Left forelimb (tissue), 1 donor: Measurements from ENCODE around the gene EMC10.
A peak's percentile ranks its signal among the peaks of the same experiment; 100 is the strongest.

ENCODE experiments used
- DNase-seq: peaks from one replicate; pipeline ENCODE4 v3.0.0-alpha.2; 2018; ENCODE audit warnings: low spot score

EMC10 gene

DNA sequence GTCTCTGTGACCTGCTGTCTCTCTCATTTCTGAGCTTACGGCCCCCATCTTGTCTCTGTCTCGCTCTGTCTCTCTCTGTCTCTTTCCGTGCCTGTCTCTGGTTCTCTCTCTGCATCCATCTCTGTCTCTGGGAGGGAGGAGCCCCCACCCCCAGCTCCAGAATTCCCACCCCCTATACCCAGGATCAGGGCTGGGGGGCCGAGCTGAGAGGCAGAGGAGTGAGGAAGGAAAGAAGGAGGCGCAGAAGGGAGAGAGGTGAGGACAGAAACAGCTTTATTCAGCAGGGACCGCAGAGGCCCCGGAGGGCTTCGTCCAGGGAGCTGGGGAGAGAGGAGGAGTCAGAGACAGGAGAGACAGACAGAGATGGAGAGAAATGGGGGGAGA, 20.7 kb downstream of the EMC10 start:
- DNase-seq = no peak

DNA sequence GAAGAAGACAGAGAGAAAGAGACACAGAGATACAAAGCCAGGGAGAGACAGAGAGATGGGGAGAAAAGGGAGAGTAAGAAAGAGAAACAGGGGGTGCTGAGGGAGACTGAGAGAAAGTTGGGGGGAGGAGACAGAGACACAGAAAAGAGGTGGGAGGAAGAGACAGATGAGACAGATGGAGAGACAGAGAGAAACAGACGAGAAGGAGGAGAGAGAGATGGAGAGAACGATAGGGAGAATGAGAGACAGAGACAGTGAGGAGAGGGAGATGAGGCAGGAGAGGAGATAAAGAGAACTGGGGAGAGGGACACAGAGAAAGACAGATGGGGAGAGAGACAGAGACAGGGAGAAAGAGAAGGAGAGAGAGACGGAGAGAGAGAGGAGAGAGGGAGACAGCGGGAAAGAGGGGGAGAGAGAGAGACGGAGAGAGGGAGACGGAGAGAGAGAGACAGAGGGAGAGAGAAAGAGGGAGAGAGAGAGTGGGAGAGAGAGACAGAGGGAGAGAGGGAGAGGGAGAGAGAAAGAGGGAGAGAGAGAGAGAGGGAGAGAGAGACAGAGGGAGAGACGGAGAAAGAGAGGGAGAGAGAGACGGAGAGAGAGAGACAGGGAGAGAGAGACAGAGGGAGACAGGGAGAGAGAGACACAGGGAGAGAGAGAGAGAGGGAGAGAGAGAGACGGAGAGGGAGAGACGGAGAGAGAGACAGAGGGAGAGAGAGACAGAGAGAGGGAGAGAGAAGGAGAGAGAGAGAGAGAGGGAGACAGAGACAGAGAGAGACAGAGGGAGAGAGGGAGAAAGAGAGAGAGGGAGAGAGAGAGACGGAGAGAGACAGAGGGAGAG, 22.1 kb downstream of the EMC10 start:
- no peak for DNase-seq

DNA sequence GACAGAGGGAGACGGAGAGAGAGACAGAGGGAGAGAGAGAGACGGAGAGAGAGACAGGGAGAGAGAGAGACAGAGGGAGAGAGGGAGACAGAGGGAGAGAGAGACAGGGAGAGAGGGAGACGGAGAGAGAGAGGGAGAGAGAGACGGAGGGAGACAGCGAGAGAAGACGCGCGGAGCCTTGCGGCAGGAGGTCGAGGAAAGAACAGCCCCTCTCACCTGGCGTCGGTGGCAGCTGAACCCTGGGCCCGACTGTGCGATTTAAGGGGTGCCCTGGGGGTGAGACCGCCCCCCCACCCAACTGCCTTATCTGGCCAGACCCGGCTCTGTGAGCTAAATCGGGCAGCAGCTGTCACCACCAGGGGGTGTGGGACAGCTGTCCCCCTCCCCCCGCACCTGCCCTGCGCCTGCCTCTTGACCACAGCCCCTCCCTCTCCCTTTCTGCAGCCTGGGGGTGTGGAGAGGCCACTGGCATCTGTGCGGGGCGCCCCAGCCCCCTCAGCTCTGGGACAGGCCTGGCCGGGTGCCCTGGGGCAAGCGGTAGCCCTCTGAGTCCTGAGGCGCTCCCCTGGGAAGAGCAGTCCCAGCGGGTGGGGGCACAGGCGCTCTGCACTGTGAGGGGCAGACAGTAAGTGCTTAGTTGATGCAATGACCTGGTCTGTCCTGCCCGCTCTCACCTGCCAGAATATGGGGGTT, 23.9 kb downstream of the EMC10 start:
- no peak for DNase-seq

DNA sequence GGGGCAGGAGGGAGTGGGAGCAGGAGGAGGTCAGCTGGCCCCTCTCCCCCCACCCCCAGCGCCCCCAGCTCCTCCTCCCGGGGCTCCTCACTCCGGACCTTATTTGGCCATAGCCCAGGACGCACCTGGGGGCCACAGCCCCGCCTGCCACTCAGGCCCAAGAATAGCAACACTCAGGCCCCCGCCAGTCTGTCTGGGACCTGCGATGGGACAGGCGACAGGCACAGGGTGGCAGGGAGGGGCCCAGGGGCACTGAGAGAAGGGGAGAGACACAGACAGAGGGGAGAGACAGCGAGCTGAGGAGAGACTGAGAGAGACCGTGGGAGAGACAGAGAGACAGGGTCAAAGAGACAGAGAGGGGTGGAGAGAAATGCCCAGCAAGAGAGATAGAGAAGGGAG, 24.4 kb downstream of the EMC10 start:
- DNase-seq = no peak

DNA sequence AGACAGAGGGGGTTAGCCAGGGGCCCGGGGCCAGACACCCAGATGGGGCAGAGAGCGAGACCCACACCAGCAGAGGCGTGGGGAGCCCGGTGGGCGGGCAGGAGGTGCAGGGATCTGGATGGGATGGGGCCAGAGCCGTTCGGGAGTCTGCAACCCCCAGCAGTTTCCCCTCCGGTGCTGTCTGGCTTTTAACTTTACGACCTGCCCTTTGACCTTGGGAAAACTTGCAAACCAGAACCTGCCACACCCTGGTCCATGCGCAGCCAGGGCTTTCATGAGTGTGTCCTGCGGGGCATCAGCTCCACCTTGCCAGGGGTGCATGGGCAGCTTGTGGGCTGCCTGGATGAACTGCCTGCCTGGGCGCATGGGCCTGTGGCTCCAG, 24.9 kb downstream of the EMC10 start:
- no peak for DNase-seq

DNA sequence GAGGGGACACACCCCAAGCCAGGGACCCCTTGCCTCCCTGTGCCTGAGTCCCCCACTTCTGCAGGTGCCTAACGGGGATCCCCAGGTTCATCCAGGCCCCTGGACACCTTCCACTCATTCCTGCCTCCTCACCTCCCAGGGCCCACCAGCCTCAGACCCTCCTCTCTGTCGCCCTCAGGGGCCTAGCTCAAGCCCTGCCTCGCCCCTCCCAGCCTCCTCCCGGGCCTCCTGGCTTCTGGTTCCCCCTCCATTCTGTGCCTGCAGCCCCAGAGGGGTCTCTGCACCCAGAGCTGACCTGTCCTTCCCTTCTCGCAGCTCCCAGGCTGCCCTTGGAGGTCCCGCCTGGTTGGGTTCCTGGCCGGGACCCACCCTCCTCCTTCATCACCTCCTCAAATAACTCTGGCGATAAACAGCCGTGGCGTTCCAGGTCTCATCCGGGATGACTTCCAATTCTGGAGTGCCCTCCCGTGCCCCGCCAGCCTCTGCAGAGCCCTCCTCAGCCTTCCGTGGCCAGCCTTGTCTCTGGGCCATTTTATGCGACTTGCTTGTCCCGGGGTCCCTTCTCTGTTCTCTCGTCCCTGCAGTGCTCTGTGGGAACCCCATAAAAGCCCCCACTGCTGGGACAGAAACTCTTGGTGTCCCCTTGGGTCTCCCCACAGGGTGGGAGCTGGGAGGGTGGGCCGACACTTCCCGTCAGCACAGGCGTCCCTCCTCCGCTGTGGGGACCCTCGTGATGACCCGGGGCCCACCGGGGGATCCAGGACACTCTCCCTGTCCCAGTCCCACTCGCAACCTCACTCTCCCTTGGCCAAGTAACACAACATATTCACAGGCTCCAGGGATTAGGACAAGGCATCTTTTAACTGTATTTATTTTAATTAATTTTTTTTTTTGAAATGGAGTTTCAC, 25.5 kb downstream of the EMC10 start:
- no peak for DNase-seq

DNA sequence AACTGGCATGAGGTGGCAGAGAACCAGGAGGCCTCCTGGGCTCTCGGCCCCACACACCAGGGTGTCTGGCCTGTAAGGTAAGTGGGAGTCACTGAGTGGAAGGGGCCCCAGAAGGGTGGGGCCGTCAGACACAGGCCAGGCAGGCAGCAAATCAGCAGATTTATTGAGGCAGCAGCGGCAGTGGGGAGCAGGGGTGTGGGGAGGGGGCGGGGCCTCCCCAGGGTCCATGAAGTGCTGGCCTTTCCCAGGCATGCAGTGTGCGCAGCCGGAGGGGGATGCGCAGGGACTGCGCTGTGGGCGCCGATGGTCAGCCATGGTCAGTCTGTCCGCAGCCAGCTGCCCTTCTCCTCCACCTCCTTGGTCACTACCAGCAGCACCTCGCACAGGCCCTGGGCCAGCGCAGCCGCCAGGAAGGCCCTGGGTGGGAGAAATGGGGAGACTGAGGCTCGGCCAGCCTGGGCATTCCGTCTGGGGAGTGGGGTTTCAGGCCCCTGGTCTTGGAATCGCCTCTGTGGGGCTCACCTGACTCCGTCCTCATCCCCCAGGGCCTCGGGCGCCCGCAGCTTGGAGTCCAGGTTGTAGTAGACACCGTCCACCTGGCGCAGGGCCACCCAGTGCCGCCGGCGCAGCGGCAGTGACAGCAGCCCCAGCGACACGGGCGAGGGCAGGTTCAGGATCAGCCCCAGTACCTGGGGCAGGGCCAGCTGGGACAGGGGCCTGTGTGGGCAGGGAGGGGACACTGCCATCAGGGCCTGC, 29.7 kb downstream of the EMC10 start:
- DNase-seq = no peak

DNA sequence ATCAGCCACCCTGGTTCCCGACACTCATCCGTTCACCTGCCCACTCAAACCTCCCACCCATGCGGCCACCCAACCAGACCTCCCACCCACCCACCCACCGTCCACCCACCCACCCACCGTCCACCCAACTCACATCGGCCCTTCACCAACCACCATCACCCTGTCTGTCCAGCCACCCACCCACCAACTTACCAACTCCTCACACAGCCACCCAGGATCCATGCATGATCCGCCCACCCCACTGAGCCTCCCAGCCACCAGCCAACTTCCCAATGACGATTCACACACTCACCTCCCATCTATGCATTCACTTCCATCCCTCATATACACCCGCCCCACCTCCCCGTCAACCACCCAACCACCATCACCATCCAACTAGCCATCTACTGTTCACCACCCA, 30.4 kb downstream of the EMC10 start:
- no peak for DNase-seq

DNA sequence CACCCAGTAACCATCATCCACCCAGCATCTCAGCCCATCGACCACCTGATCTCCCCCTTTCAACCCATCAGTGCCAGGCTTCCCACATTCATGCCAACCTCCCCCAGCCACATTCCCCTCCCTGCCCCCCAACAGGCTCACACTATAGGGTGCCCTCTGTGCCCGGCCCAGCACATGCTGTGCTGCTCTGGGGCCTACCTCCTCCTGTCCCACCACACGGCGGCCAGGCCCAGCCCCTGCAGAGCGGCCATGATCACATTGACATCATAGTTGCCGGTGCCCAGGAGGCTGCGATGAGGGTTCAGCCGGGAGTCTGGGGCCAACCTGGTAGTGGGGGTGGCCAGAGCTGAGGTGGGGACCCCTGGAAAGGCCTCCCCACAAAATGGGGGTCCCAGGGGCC, 31.1 kb downstream of the EMC10 start:
- no peak for DNase-seq

DNA sequence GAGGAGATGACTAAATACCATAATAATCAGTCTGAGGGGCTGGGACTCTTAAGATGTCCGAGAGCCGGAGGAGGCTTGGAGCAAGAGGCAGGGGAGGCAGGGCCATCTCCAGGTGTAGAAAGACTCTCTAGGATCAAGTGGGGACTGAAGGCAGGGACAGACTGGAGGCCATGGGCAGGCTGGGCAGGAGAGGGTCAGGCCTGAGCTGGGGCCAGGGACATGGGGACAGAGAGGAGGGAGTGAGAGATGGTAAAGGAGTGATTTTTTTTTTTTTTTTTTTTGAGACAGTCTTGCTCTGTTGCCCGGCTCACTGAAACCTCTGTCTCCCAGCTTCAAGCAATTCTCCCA, 32.5 kb downstream of the EMC10 start:
- no peak for DNase-seq

DNA sequence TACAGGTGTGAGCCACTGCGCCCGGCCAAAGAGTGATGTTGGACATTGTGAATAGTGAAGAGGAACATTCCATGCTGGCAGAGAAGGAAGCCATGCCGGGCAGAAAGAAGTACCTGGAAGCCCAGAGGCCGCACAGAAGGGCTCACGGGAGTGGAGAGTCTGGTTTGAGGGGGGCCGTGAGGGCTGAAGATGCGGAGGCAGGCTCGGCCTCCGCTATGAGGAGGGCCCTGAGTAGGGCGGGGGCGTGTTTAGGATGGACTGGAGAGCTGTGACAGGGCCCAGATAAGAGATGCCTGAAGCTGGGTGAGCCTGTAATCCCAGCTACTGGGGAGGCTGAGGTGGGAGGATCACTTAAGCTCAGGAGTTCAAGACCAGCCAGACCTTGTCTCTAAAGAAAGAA, 33.1 kb downstream of the EMC10 start:
- DNase-seq = no peak

DNA sequence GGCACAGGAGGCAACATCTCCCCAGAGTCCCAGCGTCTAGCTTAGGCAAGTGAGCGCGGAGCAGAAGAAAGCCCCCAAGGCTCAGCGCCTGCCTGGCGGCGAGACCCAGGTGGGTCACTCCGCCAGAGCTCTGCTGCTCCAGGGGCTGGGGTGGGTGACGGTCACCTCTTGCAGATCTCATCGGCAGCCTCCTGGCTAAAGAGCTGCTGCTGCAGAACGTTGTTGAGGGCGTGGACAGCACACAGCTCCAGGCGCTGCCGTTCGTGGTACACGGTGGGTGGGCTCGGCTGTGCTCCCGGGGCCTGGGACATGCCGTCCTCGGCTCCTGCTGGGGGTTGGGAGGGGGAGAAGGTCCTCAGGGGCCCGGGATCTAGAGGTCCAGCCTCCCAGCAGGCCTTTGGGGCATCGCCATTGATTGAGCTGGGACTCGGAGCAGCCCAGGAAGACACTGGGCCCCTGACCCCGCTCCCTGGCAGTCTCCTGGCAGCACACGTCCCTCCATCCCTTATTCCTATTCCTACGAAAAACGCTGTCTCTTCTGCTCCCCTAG, 33.9 kb downstream of the EMC10 start:
- no peak for DNase-seq

DNA sequence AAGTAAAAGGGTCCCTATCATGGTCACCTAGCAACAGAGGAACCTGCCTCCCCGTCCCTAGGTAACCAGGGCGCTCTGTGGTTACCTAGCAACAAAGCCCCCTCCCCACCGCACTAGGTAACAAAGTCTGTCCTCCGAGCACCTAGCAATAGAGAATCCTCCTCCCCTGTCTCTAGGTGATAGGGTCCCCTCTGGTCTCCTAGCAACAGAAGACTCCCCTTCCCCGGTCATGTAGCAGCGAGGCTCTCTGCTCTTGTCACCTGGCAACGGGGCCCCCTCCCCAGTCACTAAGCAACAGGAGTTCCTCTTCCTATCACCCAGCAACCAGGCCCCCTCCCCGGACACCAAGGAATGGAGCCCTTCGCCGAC, 34.4 kb downstream of the EMC10 start:
- no peak for DNase-seq

DNA sequence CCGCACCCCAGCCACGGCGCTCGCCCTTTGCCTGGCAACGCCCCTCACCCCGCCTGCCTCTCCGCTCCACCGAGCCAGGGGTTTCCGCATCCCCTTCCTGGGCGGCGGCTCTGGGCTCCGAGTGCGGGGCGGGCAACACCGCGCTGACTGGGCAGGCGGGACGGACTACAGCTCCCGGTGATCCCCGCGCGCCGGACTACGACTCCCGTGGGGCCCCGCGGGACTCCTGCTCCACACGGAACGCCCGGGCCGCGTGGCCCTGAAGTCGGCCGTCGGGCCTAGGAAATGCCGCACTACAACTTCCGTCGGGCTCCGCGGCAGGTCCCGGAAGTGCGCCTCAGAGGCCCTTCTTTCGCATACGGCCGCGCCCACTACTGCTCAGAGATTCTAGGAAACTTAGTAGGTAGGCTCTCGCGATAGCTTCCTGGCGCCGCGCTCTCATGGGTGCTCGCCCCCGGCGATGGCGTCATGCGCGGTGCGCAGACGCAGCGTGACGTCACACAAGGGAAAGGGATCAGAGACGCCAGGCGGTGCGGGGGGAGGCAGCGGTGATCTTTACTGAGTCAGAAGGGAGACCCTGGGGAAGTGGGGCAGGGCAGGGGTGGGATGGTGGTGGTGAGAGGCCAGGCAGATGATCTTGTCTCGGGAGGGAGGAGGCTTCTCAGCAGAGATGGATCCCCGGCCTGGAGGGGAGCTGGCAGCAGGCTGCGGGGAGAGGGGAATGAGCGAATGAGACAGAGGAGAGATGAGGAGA, 34.9 kb downstream of the EMC10 start, which contains the start of gene JOSD2:
TSS of gene JOSD2 (minus strand) at position 123 of the 754 bp plus-strand sequence. CDS start 760 bp downstream, outside the sequence.
- peak; percentile 98 for DNase-seq

DNA sequence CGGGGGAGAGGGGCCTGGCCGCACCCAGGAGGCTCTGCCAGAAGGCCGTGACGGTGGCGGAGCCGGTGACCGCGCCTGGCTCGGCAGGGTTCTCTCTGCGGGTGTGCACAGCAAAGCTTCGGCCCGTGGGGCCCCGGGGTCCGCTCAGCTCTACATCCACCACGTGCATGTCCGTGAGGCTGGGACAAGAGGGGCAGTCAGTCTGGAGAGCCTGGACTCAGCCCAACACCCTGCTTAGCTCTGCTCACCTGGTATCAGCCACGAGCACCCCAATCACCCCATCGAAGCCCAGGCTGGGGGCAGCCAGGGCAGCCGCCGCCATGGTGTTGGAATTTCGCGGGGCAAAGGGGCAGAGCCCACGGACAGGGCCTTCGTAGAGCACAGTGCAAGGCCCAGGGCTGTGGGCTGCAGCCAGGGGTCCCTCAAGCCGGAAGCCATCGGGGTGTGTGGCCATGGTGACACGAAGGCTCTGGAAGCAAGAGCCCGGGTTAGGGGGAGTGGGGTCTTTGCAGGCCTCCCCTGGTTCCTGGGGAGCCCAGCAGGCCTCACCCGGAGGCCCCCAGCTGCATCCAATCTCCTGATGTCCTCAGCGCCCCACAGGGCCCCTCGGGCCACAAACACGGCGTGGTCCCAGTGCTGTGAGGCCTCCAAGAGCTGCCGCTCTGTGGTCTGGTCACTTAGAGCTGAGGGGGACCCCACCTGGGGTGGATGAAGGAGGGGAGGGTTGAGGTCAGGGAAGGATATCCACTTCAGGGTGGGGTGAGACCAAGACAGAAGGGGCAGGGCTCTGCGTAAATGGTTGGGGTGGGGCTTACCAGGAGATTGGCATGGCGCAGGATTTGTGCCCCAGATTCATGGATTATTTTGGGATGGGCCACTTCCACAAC, 36.0 kb downstream of the EMC10 start:
- no peak for DNase-seq

DNA sequence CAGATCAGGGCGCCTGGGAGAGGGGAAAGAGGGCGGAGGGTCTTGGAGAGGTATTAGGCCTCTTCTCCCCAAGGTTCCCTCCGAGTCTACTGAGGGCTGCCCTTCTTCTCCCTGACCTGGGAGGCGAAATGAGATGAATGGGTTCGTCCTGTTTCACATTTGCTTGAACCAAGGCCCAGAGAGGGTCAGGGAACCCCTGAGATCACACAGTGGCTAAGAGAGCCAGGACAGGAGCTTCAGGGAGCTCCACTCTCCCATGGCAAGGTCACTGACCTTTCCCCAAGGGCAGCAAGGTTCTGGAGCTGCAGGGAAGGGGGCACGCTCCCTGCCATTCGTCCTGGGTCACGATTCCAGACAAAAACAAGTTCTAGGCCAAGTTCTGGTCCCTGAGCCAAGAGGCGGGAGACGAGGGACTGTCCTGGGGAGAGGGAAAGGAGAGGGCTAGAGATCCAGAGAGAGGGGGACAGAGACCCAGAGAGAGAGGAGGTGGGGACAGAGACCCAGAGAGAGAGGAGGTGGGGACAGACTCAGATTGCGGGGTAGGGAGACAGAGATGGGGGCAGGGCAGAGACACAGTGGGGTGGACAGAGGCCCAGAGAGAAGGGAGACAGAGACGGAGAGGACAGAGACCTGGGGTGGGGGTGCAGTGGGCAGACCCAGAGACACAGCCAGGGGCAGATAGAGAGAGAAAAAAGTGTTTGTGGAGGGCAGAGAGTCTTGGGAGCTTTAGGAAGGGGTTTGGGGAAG, 36.9 kb downstream of the EMC10 start:
- DNase-seq = no peak

DNA sequence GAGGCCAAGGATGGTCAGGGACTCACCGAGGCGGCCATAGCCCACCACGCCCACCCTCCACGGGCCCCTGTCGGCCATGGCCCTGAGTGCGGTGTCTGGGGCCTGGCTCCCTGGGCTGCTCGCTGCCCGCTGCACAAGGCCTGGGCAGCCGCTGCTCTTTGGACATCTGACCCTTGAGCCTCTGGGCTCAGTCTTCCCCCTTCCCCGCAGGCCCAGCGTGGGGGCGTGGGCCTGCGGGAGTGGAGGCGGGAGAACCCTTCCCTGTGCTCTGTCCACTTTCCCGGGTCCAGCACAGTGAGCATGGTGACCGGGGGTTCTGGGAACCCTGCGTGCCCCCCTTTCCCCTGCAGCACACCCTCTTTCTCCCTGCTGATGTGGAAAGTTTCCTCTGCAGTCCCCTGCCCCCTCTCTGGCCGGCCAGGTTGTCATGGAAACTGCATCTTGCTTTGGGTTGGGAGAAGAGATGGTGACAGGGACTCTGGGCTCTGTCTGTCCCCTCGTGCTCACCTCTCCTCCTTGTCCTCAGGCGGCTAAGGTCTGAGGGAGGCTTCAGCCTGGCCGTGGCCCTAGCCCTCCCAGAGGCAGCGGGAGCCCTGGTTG, 37.5 kb downstream of the EMC10 start, which contains the start of gene ASPDH:
TSS of gene ASPDH (minus strand) at position 168 of the 600 bp plus-strand sequence. CDS start at position 78, 90 bp downstream.
- no peak for DNase-seq

DNA sequence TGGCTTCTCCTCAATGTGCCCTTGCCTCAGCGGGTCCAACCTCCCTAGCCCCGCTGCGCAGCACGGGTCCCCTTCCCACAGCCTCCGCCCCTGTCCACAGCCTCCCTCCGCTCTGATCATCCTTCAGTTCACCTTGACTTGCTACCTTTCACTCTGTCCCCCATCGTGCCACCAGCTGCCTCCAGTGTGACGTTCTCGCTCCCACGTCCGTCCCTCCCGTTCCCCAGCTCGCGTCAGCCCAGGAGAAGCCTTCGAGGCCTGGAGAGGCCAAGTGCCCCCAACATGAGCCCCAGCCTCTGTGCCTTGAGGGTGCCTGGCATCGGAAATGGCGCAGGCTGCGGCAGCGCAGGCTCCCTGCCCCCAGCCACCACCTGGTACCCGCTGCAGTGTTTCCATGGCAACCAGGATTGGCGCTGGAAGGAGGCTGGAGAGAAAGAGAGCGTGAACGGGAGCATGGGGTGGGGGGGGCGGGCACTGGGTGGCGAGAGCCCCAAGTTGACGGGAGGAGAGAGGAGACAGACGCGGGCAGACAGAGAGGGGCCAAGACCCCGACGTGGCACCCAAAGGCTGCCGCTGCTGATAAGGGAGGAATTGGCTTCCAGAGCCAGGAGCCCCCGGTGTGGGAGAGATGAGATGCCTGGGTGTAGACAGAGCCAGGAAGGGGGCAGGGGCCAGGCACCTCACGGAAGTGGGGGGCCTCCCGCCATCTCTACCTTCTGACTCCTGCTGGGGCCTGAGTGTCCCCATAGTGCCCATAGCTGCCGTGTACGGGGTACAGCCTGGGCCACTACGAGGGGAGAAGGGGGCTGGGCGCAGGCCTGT, 38.2 kb downstream of the EMC10 start:
- DNase-seq = no peak
